PC-9 (cell line): Measurements from ENCODE around the gene NFKBIZ. TPM values are rescaled to one million over a fixed set of nuclear protein-coding genes. Genes with fewer than 3 reads are reported as not detected.

Source experiments
- BruUV-seq: library from RNA; stranded (reverse); fragments of 400-500 nt; replicated peaks from 2 replicates; lab custom pipeline; 2021; lab: Mats Ljungman, UMichigan
- CTCF ChIA-PET: fragments of 300-600 bp; sonication (Branson Sonifier 250); formaldehyde crosslinking; loops from one replicate; lab custom pipeline; 2022; ENCODE audit warnings: antibody characterized with exemption; lab: Charles Lee
- POLR2A ChIA-PET: fragments of 300-600 bp; sonication (Branson Sonifier 250); formaldehyde crosslinking; loops from one replicate; lab custom pipeline; 2022; ENCODE audit warnings: antibody characterized with exemption; ENCODE audit not compliant: unreplicated experiment; lab: Charles Lee
- DNase-seq, 2 experiments: peaks; one replicate each; pipeline versions ENCODE4 v3.0.0 to v3.0.0-alpha.2; 2015 to 2022; ENCODE audit warnings: mixed read lengths in 1 of 2
- H2AFZ ChIP-seq: fragments of 200-600 bp; sonication (generic); 2 replicates; pipeline ENCODE4 v1.8.1; 2017; ENCODE audit warnings: antibody characterized with exemption
- H3F3A ChIP-seq: fragments of 200-600 bp; sonication (generic); 2 replicates; pipeline ENCODE4 v1.8.1; 2017; ENCODE audit warnings: antibody characterized with exemption, mild to moderate bottlenecking, low read depth; ENCODE audit not compliant: insufficient read depth
- H3K27ac ChIP-seq: fragments of 200-600 bp; sonication (generic); 2 replicates; pipeline ENCODE4 v1.6.1; 2016; ENCODE audit warnings: mixed run types
- H3K27me3 ChIP-seq: fragments of 200-600 bp; sonication (generic); 2 replicates; pipeline ENCODE4 v1.6.1; 2016; ENCODE audit warnings: low read depth, mixed run types; ENCODE audit not compliant: insufficient read depth
- H3K36me3 ChIP-seq: fragments of 200-600 bp; sonication (generic); 2 replicates; pipeline ENCODE4 v1.6.1; 2016; ENCODE audit warnings: low read depth, mixed run types
- H3K4me1 ChIP-seq: fragments of 200-600 bp; sonication (generic); replicated peaks from 2 replicates; pipeline ENCODE4 v1.6.1; 2016; ENCODE audit warnings: mixed run types; ENCODE audit not compliant: insufficient read depth
- H3K4me2 ChIP-seq: fragments of 200-600 bp; sonication (generic); 2 replicates; pipeline ENCODE4 v1.6.1; 2017; ENCODE audit warnings: mixed run types
- H3K4me3 ChIP-seq: fragments of 200-600 bp; sonication (generic); 2 replicates; pipeline ENCODE4 v1.6.1; 2016; ENCODE audit warnings: mixed run types
- H3K79me2 ChIP-seq: fragments of 200-600 bp; sonication (generic); 2 replicates; pipeline ENCODE4 v1.6.1; 2017; ENCODE audit warnings: low read depth, mixed run types
- H3K9me2 ChIP-seq: fragments of 200-600 bp; sonication (generic); 2 replicates; pipeline ENCODE4 v1.8.1; 2017; ENCODE audit warnings: mild to moderate bottlenecking; ENCODE audit not compliant: insufficient read depth
- H3K9me3 ChIP-seq: fragments of 200-600 bp; sonication (generic); 2 replicates; pipeline ENCODE4 v1.8.1; 2016; ENCODE audit warnings: low read depth; ENCODE audit not compliant: insufficient read depth
- H4K20me1 ChIP-seq: fragments of 200-600 bp; sonication (generic); 2 replicates; pipeline ENCODE4 v1.8.1; 2017; ENCODE audit not compliant: insufficient read depth
- EZH2 ChIP-seq: fragments of 200-600 bp; sonication (generic); IDR thresholded peaks from 2 replicates; pipeline ENCODE4 v1.8.0; 2017; ENCODE audit warnings: antibody characterized with exemption, low read depth
- intact Hi-C: fragments of 100-400 bp; cut with micrococcal nuclease; formaldehyde crosslinking; loops from one replicate; pipeline ENCODE4 v1.10.0; 2022; ENCODE audit not compliant: unreplicated experiment
- total RNA-seq: library from RNA; stranded (reverse); gene quantifications from 2 replicates; pipeline ENCODE4 v1.2.3, GENCODE V29; 2021
- TF ChIP-seq, protein P1 (sequence below): fragments of 200-600 bp; sonication (generic); conservative IDR thresholded peaks from 2 replicates; pipeline ENCODE4 v1.6.1; 2017; ENCODE audit warnings: mixed run types, antibody characterized with exemption, mild to moderate bottlenecking, moderate library complexity

NFKBIZ gene
- total RNA-seq, 1 experiment from 2014 or later = 44.9 TPM

DNA sequence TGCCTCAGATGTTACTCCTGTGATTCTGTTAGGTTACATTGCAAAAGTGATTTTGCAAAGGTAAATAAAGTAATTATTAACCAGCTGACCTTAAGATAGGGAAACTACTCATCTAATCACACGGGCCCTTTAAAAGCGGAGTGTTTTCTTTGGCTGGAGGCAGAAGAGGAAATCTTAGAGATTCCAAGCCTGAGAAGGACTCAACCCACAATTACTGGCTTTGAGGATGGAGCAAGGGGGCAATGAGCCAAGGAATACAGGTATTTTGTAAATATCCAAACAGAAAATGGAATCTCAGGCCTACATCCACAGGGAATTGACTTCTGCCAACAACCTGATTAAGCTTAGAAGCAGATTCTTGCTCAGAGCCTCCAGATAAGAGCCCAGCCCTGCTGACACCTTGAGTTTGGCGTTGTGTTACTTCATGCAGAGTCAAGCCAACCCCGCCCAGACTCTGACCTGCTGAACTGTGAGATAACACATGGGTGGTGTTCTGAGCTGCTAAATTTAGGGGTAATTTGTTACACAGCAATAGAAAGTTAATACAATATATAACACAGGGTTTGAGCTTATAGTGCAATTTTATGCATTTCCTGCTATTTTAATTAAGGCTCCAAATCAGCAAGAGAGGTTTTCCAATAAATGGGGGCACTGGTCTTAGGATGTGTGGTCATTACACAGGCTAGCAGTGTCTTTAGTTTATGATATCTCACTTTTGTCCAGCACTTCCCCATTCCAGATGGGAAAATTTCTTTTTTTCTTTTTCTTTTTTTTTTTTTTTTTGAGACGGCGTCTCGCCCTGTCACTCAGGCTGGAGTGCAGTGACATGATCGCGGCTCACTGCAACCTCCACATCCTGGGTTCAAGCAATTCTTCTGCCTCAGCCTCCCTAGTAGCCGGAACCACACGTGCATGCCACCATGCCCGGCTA lies 19.5 kb downstream of the NFKBIZ start:
- DNase-seq = peak; percentile 26 to 67
- intact Hi-C loops = no loop called here
- H3K9me3 ChIP-seq = no peaks in the 10 kb centered on the region; the same call in 1 of the 2 replicates
- H3K4me1 ChIP-seq = peaks cover 30% of the 10 kb centered on the region
- H3K79me2 ChIP-seq = no peaks in the 10 kb centered on the region
- no TSS peak for BruUV-seq
- TF ChIP-seq, protein P1, sequence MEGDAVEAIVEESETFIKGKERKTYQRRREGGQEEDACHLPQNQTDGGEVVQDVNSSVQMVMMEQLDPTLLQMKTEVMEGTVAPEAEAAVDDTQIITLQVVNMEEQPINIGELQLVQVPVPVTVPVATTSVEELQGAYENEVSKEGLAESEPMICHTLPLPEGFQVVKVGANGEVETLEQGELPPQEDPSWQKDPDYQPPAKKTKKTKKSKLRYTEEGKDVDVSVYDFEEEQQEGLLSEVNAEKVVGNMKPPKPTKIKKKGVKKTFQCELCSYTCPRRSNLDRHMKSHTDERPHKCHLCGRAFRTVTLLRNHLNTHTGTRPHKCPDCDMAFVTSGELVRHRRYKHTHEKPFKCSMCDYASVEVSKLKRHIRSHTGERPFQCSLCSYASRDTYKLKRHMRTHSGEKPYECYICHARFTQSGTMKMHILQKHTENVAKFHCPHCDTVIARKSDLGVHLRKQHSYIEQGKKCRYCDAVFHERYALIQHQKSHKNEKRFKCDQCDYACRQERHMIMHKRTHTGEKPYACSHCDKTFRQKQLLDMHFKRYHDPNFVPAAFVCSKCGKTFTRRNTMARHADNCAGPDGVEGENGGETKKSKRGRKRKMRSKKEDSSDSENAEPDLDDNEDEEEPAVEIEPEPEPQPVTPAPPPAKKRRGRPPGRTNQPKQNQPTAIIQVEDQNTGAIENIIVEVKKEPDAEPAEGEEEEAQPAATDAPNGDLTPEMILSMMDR = no peak
- no peak for TF ChIP-seq EZH2
- H3K27ac ChIP-seq = no peak overlapping the region
- peaks cover 14% of the 10 kb centered on the region; the same call in 1 of the 2 replicates for H3F3A ChIP-seq
- ChIA-PET POLR2A (no interaction called here), CTCF (interaction anchor here (1.8 kb wide), 1 partner anchor 360 kb away, joined by 4 read pairs; no protein-coding TSS in a partner anchor)
- no peaks in the 10 kb centered on the region for H3K36me3 ChIP-seq
- no peak overlapping the region for H3K4me3 ChIP-seq
- no peaks in the 10 kb centered on the region for H3K9me2 ChIP-seq
- H3K4me2 ChIP-seq = peak overlapping the region; percentile 27
- no peaks in the 10 kb centered on the region for H3K27me3 ChIP-seq
- peak overlapping the region; percentile 44; the same call in 1 of the 2 replicates for H2AFZ ChIP-seq
- no peaks in the 10 kb centered on the region for H4K20me1 ChIP-seq

DNA sequence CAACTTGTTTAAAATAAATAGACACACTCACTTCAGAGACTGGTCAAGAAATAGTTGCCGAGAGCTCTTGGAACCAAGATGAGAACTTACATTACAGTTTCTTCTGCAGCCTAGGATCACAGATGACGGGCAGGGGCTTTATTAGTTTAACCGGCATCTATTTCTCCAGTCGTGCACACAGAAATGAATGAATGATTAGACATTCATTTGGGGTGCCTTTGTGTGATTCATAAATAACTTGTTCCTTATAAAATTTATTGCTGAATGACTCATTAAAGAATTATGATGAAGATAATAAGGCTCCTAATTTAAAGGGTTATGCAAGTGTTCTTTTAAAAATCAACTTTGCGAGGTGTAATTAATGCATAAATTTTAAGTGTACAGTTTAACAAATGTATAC lies 20.8 kb downstream of the NFKBIZ start:
- Histone ChIP-seq H3K27ac (no peak overlapping the region), H3K9me2 (no peaks in the 10 kb centered on the region), H3K4me1 (peaks cover 30% of the 10 kb centered on the region), H3K79me2 (no peaks in the 10 kb centered on the region), H4K20me1 (no peaks in the 10 kb centered on the region), H3F3A (peaks cover 14% of the 10 kb centered on the region; the same call in 1 of the 2 replicates), H3K36me3 (no peaks in the 10 kb centered on the region), H2AFZ (no peak overlapping the region), H3K4me3 (no peak overlapping the region), H3K4me2 (no peak overlapping the region), H3K9me3 (no peaks in the 10 kb centered on the region; the same call in 1 of the 2 replicates), H3K27me3 (no peaks in the 10 kb centered on the region)
- CTCF ChIA-PET = interaction anchor here (0.7 kb wide), 2 partner anchors 56 to 296 kb away, joined by 6 to 7 read pairs; partner anchors contain the start of gene PCNP
- BruUV-seq = no TSS peak
- TF ChIP-seq EZH2 = no peak
- TF ChIP-seq, protein P1 = no peak
- intact Hi-C loops = no loop called here
- DNase-seq = peak in 1 of 2 experiments; percentile 53
- POLR2A ChIA-PET = no interaction called here

DNA sequence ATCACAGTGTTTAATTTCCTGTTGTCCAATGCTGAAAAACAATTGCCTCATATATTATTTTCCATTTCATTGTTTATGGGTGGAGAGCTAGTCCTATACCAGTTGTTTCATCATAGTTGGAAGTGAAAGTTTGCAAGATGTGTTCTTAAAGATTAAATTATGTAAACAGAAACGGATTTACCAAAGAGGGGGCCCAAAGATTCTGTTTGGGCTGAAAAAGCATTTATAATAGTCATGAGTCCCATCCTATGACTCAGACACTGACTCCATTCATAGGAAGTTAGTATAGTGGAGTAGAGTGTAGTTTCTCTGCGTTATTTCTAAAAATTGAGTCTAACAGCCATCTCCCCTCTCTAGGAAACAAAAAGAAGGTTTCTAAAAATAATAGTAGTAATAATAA lies 24.3 kb downstream of the NFKBIZ start:
- no peak overlapping the region for H3K4me3 ChIP-seq
- no peak overlapping the region for H2AFZ ChIP-seq
- peaks cover 5% of the 10 kb centered on the region for H3K4me1 ChIP-seq
- peaks cover 5% of the 10 kb centered on the region; the same call in 1 of the 2 replicates for H3F3A ChIP-seq
- peaks cover 5% of the 10 kb centered on the region; the same call in 1 of the 2 replicates for H3K9me2 ChIP-seq
- H4K20me1 ChIP-seq = no peaks in the 10 kb centered on the region
- H3K9me3 ChIP-seq = no peaks in the 10 kb centered on the region; the same call in 1 of the 2 replicates
- no peaks in the 10 kb centered on the region for H3K27me3 ChIP-seq
- no TSS peak for BruUV-seq
- no peak for TF ChIP-seq EZH2
- TF ChIP-seq, protein P1 = no peak
- no peaks in the 10 kb centered on the region for H3K79me2 ChIP-seq
- no peak for DNase-seq
- intact Hi-C loops = no loop called here
- no peak overlapping the region for H3K4me2 ChIP-seq
- ChIA-PET POLR2A (no interaction called here), CTCF (no interaction called here)
- H3K36me3 ChIP-seq = no peaks in the 10 kb centered on the region
- no peak overlapping the region for H3K27ac ChIP-seq
